ENCODE data around the gene C21orf58. TPM values are rescaled to one million over a fixed set of nuclear protein-coding genes. Genes with fewer than 3 reads are reported as not detected.

C21orf58 gene
- total RNA-seq, 1 donor from 2014 or later: 2.9 TPM

DNA sequence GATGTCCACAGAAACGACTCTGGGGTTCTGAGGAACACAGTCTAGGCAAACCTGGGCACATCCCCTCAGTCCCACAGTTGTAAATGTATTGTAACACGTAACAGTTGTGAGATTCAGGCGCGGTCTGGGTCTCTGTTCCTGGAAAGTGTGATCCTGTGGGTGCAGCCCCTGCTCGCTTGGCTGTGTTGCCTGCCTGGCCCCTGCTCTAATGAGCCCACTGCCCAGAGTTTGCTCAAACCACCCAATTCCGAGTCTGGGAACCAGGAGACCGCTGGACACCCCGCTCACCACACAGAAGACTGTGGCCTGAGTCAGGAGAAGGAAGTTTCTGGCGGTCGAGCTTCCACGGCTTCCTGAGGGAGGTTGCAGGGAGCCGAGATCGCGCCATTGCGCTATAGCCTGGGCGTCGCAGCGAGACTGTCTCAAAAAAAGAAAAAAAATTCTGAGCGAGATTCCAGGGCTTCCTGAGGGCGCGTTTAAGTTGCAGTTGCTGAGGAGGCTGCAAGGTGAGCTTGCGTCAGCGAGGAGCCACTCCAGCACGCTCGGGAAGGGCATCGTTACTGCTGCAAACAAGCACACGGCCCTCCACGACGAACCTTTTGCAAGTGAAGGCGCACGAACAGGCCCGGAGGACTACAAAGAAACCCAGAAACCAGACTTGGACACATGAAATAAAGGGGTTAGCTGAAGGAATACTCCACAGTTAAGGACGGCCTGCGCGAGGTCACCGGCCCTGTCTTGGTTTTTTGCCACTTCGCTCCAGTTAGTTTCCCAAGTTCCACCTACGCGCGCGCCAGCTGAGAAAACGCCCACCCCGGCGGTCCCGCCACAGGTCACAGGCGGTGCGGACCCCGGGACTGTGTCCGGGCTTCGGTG is 1.1 kb downstream of the C21orf58 start:
- intact Hi-C loops (cut with DNase I): loop anchor here (10.0 kb wide), 1 partner anchor 348 kb away; no protein-coding TSS in a partner anchor
- peak overlapping the region; percentile 89 to 98 for H3K4me3 ChIP-seq
- H3K27me3 ChIP-seq: no peaks in the 10 kb centered on the region
- H3K27ac ChIP-seq: no peak overlapping the region
- no peaks in the 10 kb centered on the region for H3K9me3 ChIP-seq
- peaks cover 34% of the 10 kb centered on the region for H3K4me1 ChIP-seq
- no peaks in the 10 kb centered on the region for H3K36me3 ChIP-seq
- DNase-seq (ENCODE audit: extremely low spot score in 2 of 2): no peak
- no peak for TF ChIP-seq POLR2A (IDR thresholded peaks at IDR 0.05)
- TF ChIP-seq, protein P1, sequence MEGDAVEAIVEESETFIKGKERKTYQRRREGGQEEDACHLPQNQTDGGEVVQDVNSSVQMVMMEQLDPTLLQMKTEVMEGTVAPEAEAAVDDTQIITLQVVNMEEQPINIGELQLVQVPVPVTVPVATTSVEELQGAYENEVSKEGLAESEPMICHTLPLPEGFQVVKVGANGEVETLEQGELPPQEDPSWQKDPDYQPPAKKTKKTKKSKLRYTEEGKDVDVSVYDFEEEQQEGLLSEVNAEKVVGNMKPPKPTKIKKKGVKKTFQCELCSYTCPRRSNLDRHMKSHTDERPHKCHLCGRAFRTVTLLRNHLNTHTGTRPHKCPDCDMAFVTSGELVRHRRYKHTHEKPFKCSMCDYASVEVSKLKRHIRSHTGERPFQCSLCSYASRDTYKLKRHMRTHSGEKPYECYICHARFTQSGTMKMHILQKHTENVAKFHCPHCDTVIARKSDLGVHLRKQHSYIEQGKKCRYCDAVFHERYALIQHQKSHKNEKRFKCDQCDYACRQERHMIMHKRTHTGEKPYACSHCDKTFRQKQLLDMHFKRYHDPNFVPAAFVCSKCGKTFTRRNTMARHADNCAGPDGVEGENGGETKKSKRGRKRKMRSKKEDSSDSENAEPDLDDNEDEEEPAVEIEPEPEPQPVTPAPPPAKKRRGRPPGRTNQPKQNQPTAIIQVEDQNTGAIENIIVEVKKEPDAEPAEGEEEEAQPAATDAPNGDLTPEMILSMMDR (IDR thresholded peaks at IDR 0.05): no peak
- no peak for TF ChIP-seq POLR2AphosphoS5 (IDR thresholded peaks at IDR 0.05; ENCODE audit: insufficient read depth in 1 of 2, low read depth in 1 of 2)

DNA sequence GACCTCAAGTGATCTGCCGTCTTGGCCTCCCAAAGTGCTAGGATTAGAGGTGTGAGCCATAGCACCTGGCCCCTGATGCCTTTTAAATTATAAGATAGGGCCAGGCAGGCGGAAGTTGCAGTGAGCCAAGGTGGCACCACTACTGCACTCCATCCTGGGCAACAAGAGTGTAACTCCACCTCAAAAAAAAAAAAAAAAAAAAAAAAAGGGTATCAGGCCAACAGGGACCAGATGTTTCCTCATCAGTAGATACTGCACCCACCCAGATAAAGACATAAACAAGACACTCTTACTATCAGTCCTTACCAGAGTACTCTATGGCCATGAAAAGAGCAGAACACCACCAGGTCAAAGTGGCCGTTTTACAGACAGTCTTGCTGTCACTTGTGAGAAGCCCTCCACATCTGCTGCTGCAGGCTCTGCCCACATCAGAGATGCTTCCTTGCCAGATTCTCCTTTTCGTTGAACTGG is 3.3 kb downstream of the C21orf58 start:
- peaks cover 24% of the 10 kb centered on the region for H3K4me1 ChIP-seq

DNA sequence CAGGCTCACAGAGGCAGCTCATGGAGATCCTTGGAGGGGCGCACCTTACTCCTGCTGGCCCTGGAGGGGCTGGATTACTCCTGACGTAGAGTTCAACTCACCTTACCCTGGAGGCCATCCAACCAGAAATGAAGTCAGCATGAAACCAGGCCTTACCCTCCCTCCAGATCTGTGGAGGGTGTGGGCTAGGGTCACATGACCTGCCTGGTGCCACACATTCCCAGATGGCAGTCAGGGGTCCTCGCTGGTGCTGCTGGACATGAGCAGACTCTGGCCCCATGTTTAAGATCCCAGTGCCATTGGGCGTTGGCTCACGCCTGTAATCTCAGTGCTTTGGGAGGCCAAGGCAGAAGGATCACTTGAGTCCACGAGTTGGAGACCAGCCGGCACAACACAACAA is 4.5 kb downstream of the C21orf58 start:
- TF ChIP-seq POLR2AphosphoS5 (IDR thresholded peaks at IDR 0.05; ENCODE audit: insufficient read depth in 1 of 2, low read depth in 1 of 2) (no peak), POLR2A (IDR thresholded peaks at IDR 0.05) (no peak)
- TF ChIP-seq, protein P1 (IDR thresholded peaks at IDR 0.05): no peak
- intact Hi-C loops (cut with DNase I): no loop called here

More for the DNA sequence above, 3.3 kb downstream of the C21orf58 start:
- Histone ChIP-seq H3K36me3 (no peaks in the 10 kb centered on the region), H3K27ac (no peak overlapping the region), H3K9me3 (no peaks in the 10 kb centered on the region), H3K27me3 (no peaks in the 10 kb centered on the region), H3K4me3 (no peak overlapping the region)
- TF ChIP-seq POLR2AphosphoS5 (IDR thresholded peaks at IDR 0.05; ENCODE audit: insufficient read depth in 1 of 2, low read depth in 1 of 2) (no peak), POLR2A (IDR thresholded peaks at IDR 0.05) (no peak)
- TF ChIP-seq, protein P1 (IDR thresholded peaks at IDR 0.05): no peak
- no peak for DNase-seq (ENCODE audit: extremely low spot score in 2 of 2)
- intact Hi-C loops (cut with DNase I): loop anchor here (10.0 kb wide), 1 partner anchor 346 kb away; no protein-coding TSS in a partner anchor

DNA sequence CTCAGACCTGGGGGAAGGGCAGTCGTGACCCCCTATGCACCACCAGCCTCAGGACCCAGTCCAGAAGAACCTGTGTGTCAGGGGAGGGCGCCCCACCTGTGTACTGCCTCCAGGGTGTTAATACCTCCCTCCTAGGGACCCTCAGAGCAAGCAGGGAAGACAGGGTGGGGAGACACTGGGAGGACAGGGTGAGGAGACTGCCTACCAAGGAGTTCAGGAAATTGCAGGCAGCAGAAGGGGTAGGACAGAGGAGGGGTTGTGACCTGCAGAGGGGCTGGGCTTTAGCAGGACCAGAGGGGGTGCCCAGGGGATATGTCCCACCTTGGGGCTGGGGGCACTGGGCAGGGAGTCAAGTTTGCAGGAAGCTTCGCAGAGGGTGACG is 5.2 kb downstream of the C21orf58 start:
- no peaks in the 10 kb centered on the region for H3K36me3 ChIP-seq
- no peak overlapping the region for H3K27ac ChIP-seq
- intact Hi-C loops (cut with DNase I): no loop called here
- no peaks in the 10 kb centered on the region for H3K9me3 ChIP-seq
- no peaks in the 10 kb centered on the region for H3K27me3 ChIP-seq
- TF ChIP-seq, protein P1 (IDR thresholded peaks at IDR 0.05): no peak
- TF ChIP-seq POLR2A (IDR thresholded peaks at IDR 0.05) (no peak), POLR2AphosphoS5 (IDR thresholded peaks at IDR 0.05; ENCODE audit: insufficient read depth in 1 of 2, low read depth in 1 of 2) (no peak)
- H3K4me3 ChIP-seq: no peak overlapping the region
- peaks cover 18% of the 10 kb centered on the region for H3K4me1 ChIP-seq
- no peak for DNase-seq (ENCODE audit: extremely low spot score in 2 of 2)

More for the DNA sequence above, 4.5 kb downstream of the C21orf58 start:
- H3K27ac ChIP-seq: no peak overlapping the region
- H3K9me3 ChIP-seq: no peaks in the 10 kb centered on the region
- DNase-seq (ENCODE audit: extremely low spot score in 2 of 2): no peak
- no peaks in the 10 kb centered on the region for H3K27me3 ChIP-seq
- no peak overlapping the region for H3K4me3 ChIP-seq
- H3K36me3 ChIP-seq: no peaks in the 10 kb centered on the region
- peaks cover 18% of the 10 kb centered on the region for H3K4me1 ChIP-seq
